ENCODE results near the gene CACNA2D2.

The CACNA2D2 gene

GRCh38 chr3:50533807-50534461 lies 30.5 kb upstream of the CACNA2D2 start:
- H3K4me3 ChIP-seq (ENCODE audit: low read depth, low read length) = no peak overlapping the region
- DNase-seq (ENCODE audit: low read depth) = no peak
- TF ChIP-seq, protein P1, sequence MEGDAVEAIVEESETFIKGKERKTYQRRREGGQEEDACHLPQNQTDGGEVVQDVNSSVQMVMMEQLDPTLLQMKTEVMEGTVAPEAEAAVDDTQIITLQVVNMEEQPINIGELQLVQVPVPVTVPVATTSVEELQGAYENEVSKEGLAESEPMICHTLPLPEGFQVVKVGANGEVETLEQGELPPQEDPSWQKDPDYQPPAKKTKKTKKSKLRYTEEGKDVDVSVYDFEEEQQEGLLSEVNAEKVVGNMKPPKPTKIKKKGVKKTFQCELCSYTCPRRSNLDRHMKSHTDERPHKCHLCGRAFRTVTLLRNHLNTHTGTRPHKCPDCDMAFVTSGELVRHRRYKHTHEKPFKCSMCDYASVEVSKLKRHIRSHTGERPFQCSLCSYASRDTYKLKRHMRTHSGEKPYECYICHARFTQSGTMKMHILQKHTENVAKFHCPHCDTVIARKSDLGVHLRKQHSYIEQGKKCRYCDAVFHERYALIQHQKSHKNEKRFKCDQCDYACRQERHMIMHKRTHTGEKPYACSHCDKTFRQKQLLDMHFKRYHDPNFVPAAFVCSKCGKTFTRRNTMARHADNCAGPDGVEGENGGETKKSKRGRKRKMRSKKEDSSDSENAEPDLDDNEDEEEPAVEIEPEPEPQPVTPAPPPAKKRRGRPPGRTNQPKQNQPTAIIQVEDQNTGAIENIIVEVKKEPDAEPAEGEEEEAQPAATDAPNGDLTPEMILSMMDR (conservative IDR thresholded peaks at IDR 0.05; ENCODE audit: low read depth, low read length) = no peak

DNA sequence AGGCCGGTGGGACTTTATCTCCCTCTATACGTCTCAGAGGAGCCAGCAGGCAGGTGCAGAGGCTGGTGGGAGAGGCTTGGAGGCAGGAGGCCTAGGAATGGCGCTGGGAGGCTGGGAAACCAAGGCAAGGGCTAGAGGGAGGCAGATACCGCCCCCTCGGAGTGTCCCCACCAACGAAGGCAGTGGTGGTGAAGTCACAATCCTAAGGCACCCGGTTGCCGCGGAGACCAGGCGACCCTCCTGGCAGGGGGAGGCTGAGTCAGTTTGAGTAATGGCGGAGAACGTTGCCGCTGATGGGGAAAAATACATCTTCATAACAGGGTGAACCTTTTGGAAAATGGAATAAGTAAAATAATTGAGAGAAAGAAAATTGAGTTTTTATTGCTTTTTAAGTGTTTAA lies 29.9 kb upstream of the CACNA2D2 start:
- DNase-seq (ENCODE audit: low read depth) = no peak
- no peak overlapping the region for H3K4me3 ChIP-seq (ENCODE audit: low read depth, low read length)
- TF ChIP-seq, protein P1 (conservative IDR thresholded peaks at IDR 0.05; ENCODE audit: low read depth, low read length) = no peak

GRCh38 chr3:50532062-50532705 lies 28.8 kb upstream of the CACNA2D2 start:
- peak; percentile 45 for DNase-seq (ENCODE audit: low read depth)
- TF ChIP-seq, protein P1 (conservative IDR thresholded peaks at IDR 0.05; ENCODE audit: low read depth, low read length) = peak; percentile 37
- H3K4me3 ChIP-seq (ENCODE audit: low read depth, low read length) = no peak overlapping the region

- TF ChIP-seq, protein P1 (conservative IDR thresholded peaks at IDR 0.05; ENCODE audit: low read depth, low read length) = no peak
- DNase-seq (ENCODE audit: low read depth) = no peak
- H3K4me3 ChIP-seq (ENCODE audit: low read depth, low read length) = no peak overlapping the region
Measured at GRCh38 chr3:50531201-50531600, 27.8 kb upstream of the CACNA2D2 start.

- H3K4me3 ChIP-seq (ENCODE audit: low read depth, low read length) = no peak overlapping the region
- TF ChIP-seq, protein P1 (conservative IDR thresholded peaks at IDR 0.05; ENCODE audit: low read depth, low read length) = no peak
- no peak for DNase-seq (ENCODE audit: low read depth)
Measured at GRCh38 chr3:50530001-50530970, 26.9 kb upstream of the CACNA2D2 start.

- TF ChIP-seq, protein P1 (conservative IDR thresholded peaks at IDR 0.05; ENCODE audit: low read depth, low read length) = no peak
- peak; percentile 63 for DNase-seq (ENCODE audit: low read depth)
- no peak overlapping the region for H3K4me3 ChIP-seq (ENCODE audit: low read depth, low read length)
Measured at GRCh38 chr3:50525987-50526386, 22.6 kb upstream of the CACNA2D2 start.

All from choroid plexus epithelial cell (primary cell).